ENCODE measurements around the gene PALS1. TPM values are rescaled to one million over a fixed set of nuclear protein-coding genes. Genes with fewer than 3 reads are reported as not detected.
A peak's percentile ranks its signal among the peaks of the same experiment; 100 is the strongest.

Gene PALS1
- total RNA-seq, 2 donors from 2014 or later: 26.0 to 29.6 TPM

DNA sequence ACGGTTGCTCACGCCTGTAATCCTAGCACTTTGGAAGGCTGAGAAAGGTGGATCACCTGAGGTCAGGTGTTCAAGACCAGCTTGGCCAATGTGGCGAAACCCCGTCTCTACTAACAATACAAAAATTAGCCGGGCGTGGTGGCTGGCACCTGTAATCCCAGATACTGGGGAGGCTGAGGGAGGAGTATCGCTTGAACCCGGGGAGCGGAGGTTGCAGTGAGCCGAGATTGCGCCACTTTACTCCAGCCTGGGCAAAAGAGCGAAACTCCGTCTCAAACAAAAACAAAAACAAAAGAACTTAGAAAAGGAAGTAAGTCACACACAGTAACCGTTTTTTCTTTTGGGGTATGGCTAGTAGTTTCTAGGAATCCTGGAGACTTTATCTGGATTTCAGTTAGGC, 1.7 kb upstream of the PALS1 start:
- Mint-ChIP-seq H3K36me3 (ENCODE audit: low read depth) (no peaks in the 10 kb centered on the region), H3K27ac (no peak overlapping the region), H3K4me3 (no peak overlapping the region), H3K9me3 (peaks cover 5% of the 10 kb centered on the region), H3K4me1 (peaks cover 4% of the 10 kb centered on the region), H3K27me3 (ENCODE audit: insufficient read depth) (peaks cover 26% of the 10 kb centered on the region)
- H3K4me3 ChIP-seq (ENCODE audit: low read length): no peak overlapping the region
- TF ChIP-seq, protein P1, sequence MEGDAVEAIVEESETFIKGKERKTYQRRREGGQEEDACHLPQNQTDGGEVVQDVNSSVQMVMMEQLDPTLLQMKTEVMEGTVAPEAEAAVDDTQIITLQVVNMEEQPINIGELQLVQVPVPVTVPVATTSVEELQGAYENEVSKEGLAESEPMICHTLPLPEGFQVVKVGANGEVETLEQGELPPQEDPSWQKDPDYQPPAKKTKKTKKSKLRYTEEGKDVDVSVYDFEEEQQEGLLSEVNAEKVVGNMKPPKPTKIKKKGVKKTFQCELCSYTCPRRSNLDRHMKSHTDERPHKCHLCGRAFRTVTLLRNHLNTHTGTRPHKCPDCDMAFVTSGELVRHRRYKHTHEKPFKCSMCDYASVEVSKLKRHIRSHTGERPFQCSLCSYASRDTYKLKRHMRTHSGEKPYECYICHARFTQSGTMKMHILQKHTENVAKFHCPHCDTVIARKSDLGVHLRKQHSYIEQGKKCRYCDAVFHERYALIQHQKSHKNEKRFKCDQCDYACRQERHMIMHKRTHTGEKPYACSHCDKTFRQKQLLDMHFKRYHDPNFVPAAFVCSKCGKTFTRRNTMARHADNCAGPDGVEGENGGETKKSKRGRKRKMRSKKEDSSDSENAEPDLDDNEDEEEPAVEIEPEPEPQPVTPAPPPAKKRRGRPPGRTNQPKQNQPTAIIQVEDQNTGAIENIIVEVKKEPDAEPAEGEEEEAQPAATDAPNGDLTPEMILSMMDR (conservative IDR thresholded peaks at IDR 0.05): no peak
- H3K9ac ChIP-seq (ENCODE audit: extremely low read depth, low read length, poor library complexity, severe bottlenecking): no peak overlapping the region
- no peak for DNase-seq
- no peaks in the 10 kb centered on the region for H3K4me1 ChIP-seq (ENCODE audit: control insufficient read depth, insufficient read depth, low read length)
- peaks cover 4% of the 10 kb centered on the region for H3K36me3 ChIP-seq (ENCODE audit: control insufficient read depth, insufficient read depth, low read length)
- H3K9me3 ChIP-seq (ENCODE audit: control insufficient read depth, low read length): peaks cover 2% of the 10 kb centered on the region
- no peak overlapping the region for H3K27ac ChIP-seq (ENCODE audit: low read depth, low read length)
- 95% methylated on average over 10 to 13 of the region's 14 CpGs for WGBS, 2 experiments (ENCODE audit: insufficient coverage in 1 of 2, insufficient read length in 1 of 2)
- peaks cover 31% of the 10 kb centered on the region for H3K27me3 ChIP-seq (ENCODE audit: control insufficient read depth, insufficient read depth, low read length, poor library complexity, severe bottlenecking)

DNA sequence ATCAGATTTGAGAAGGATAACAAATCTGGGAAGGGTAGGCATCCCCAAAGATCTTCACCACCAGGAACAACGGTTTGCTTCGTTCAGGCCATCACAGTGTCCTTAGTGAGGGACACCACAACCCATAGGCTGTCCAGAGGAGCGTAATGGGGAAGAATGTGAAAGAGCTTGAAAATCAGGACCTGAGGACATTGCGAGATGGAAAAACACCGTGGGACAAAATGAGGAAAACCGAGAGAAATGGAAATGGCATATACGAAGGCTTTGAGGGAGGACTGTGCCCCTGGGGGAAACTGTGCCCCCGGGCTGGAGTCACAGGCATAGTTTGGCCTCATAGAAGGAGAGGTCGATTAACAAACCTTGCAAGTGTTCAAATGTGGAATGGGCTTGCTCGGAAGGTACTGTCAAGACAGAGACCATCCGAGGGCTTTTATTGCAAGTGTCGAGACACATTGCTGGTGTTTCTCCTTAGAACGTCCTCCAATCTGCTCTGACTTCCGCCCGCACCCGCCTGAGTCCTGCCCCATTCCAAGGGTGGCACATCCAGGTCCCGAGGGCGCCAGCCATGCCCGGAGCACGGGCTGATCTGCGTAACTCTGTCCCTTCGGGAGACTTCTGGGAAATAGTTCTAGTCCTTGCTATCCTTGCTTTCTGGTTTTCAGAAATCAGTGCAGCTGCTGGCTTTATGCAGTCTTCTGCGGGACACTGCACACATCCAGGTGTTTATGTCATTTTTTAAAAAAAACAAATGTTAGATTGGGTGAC, 885 bp upstream of the PALS1 start:
- peak overlapping the region; percentile 76 for H3K4me3 Mint-ChIP-seq
- H3K4me1 Mint-ChIP-seq: peaks cover 7% of the 10 kb centered on the region
- H3K27ac ChIP-seq (ENCODE audit: low read depth, low read length): peak overlapping the region; percentile 34
- H3K36me3 ChIP-seq (ENCODE audit: control insufficient read depth, insufficient read depth, low read length): peaks cover 4% of the 10 kb centered on the region
- H3K4me1 ChIP-seq (ENCODE audit: control insufficient read depth, insufficient read depth, low read length): no peaks in the 10 kb centered on the region
- H3K36me3 Mint-ChIP-seq (ENCODE audit: low read depth): peaks cover 3% of the 10 kb centered on the region
- DNase-seq: peak; percentile 73
- H3K27me3 ChIP-seq (ENCODE audit: control insufficient read depth, insufficient read depth, low read length, poor library complexity, severe bottlenecking): peaks cover 31% of the 10 kb centered on the region
- H3K9me3 ChIP-seq (ENCODE audit: control insufficient read depth, low read length): peaks cover 10% of the 10 kb centered on the region
- TF ChIP-seq, protein P1 (conservative IDR thresholded peaks at IDR 0.05): no peak
- peak overlapping the region; percentile 92 for H3K4me3 ChIP-seq (ENCODE audit: low read length)
- H3K27me3 Mint-ChIP-seq (ENCODE audit: insufficient read depth): peaks cover 26% of the 10 kb centered on the region
- 33 to 43% methylated on average over 18 to 23 of the region's 23 CpGs for WGBS, 2 experiments (ENCODE audit: insufficient coverage in 1 of 2, insufficient read length in 1 of 2)
- peaks cover 9% of the 10 kb centered on the region for H3K9me3 Mint-ChIP-seq
- peak overlapping the region; percentile 96 for H3K9ac ChIP-seq (ENCODE audit: extremely low read depth, low read length, poor library complexity, severe bottlenecking)
- H3K27ac Mint-ChIP-seq: peak overlapping the region; percentile 97

DNA sequence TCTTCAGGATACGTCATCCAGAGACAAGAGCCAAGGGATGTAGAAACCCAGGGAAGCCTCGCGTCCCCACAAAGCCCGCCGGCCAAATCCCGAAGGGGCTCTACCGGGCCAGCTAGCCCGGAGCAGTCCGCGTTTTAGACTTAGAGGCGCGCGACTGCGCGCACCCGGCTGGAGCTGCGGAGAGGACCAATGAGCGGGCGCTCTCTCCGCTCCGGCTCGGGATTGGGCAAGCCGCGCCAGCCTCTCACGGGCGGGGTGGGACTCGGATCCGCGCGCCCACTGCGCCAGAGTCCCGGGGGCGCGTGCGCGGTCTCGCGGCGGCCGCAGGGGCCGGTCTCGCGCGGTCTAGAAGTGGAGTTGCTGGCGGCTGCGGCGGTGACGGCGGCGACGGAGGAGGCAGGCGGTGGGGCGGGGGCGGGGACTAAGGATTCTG, 241 bp upstream of the PALS1 start:
- Histone ChIP-seq H3K27me3 (ENCODE audit: control insufficient read depth, insufficient read depth, low read length, poor library complexity, severe bottlenecking) (peaks cover 31% of the 10 kb centered on the region), H3K4me3 (ENCODE audit: low read length) (peak overlapping the region; percentile 99), H3K9me3 (ENCODE audit: control insufficient read depth, low read length) (peaks cover 10% of the 10 kb centered on the region), H3K36me3 (ENCODE audit: control insufficient read depth, insufficient read depth, low read length) (peaks cover 4% of the 10 kb centered on the region), H3K9ac (ENCODE audit: extremely low read depth, low read length, poor library complexity, severe bottlenecking) (peak overlapping the region; percentile 96), H3K27ac (ENCODE audit: low read depth, low read length) (peak overlapping the region; percentile 99), H3K4me1 (ENCODE audit: control insufficient read depth, insufficient read depth, low read length) (no peaks in the 10 kb centered on the region)
- peak; percentile 98 for DNase-seq
- TF ChIP-seq, protein P1 (conservative IDR thresholded peaks at IDR 0.05): no peak
- Mint-ChIP-seq H3K36me3 (ENCODE audit: low read depth) (peaks cover 3% of the 10 kb centered on the region), H3K27ac (peak overlapping the region; percentile 97), H3K4me1 (peaks cover 7% of the 10 kb centered on the region), H3K4me3 (peak overlapping the region; percentile 76), H3K9me3 (peaks cover 9% of the 10 kb centered on the region), H3K27me3 (ENCODE audit: insufficient read depth) (peaks cover 26% of the 10 kb centered on the region)
- WGBS, 2 experiments (ENCODE audit: insufficient coverage in 1 of 2, insufficient read length in 1 of 2): 0% methylated on average over 17 to 54 of the region's 54 CpGs
